HG03097 (cell line): ENCODE results near the gene TBC1D24.

Experiments used
- ATAC-seq: cut with Tn5 transposase; IDR thresholded peaks from one replicate; pipeline ENCODE4 v1.9.1; 2021; ENCODE audit not compliant: unreplicated experiment, low FRiP score

TBC1D24 gene

GRCh38 chr16:2481676-2482075 is 6.7 kb downstream of the TBC1D24 start:
- no peak for ATAC-seq

GRCh38 chr16:2482249-2482648 is 7.3 kb downstream of the TBC1D24 start:
- ATAC-seq = no peak

GRCh38 chr16:2482708-2483534 is 8.0 kb downstream of the TBC1D24 start:
- no peak for ATAC-seq

GRCh38 chr16:2483939-2484897 is 9.3 kb downstream of the TBC1D24 start:
- ATAC-seq = no peak

- ATAC-seq = no peak
These were observed 10.1 kb downstream of the TBC1D24 start for GRCh38 chr16:2484898-2485508.

GRCh38 chr16:2485811-2486507 is 11.0 kb downstream of the TBC1D24 start:
- ATAC-seq = no peak

GRCh38 chr16:2486645-2487516 is 12.0 kb downstream of the TBC1D24 start:
- ATAC-seq = peak; percentile 66

- ATAC-seq = no peak
These were observed 12.6 kb downstream of the TBC1D24 start for GRCh38 chr16:2487517-2487842.

GRCh38 chr16:2487903-2488531 is 13.1 kb downstream of the TBC1D24 start:
- ATAC-seq = no peak

GRCh38 chr16:2489581-2489980 is 14.7 kb downstream of the TBC1D24 start:
- no peak for ATAC-seq

GRCh38 chr16:2490190-2491105 is 15.5 kb downstream of the TBC1D24 start:
- ATAC-seq = no peak

GRCh38 chr16:2492292-2492691 is 17.4 kb downstream of the TBC1D24 start:
- ATAC-seq = no peak

- ATAC-seq = no peak
These were observed 18.7 kb downstream of the TBC1D24 start for GRCh38 chr16:2493605-2494004.

- ATAC-seq = no peak
These were observed 19.7 kb downstream of the TBC1D24 start for GRCh38 chr16:2494616-2495015.

- ATAC-seq = no peak
These were observed 20.1 kb downstream of the TBC1D24 start for GRCh38 chr16:2495041-2495440.

GRCh38 chr16:2496223-2497115 is 21.5 kb downstream of the TBC1D24 start:
- ATAC-seq = no peak

GRCh38 chr16:2497116-2497630 is 22.2 kb downstream of the TBC1D24 start:
- ATAC-seq = no peak
